A673 (cell line): Measurements from ENCODE around the gene OR2A1. TPM values are rescaled to one million over a fixed set of nuclear protein-coding genes. Genes with fewer than 3 reads are reported as not detected.
"Not testable (repeated sequence)": the region's sequence is repeated elsewhere in the genome, so short reads cannot be mapped to it uniquely, and the experiment has no call there.

Experiments
- BruUV-seq: library from RNA; stranded (reverse); fragments of 400-500 nt; replicated peaks from 2 replicates; lab custom pipeline; 2021; lab: Mats Ljungman, UMichigan
- CTCF ChIA-PET: fragments of 300-600 bp; sonication (Branson Sonifier 250); formaldehyde crosslinking; loops from one replicate; lab custom pipeline; 2022; ENCODE audit warnings: antibody characterized with exemption; lab: Charles Lee
- POLR2A ChIA-PET: fragments of 300-600 bp; sonication (Branson Sonifier 250); formaldehyde crosslinking; loops from one replicate; lab custom pipeline; 2022; ENCODE audit warnings: antibody characterized with exemption; ENCODE audit not compliant: low non-redundant PET; lab: Charles Lee
- DNase-seq: peaks from one replicate; pipeline ENCODE4 v3.0.0-alpha.2; 2015; ENCODE audit warnings: low spot score
- H3K27ac ChIP-seq: fragments of 200-600 bp; sonication (generic); 2 replicates; pipeline ENCODE4 v1.5.1; 2016; ENCODE audit warnings: mixed run types, low read depth, mild to moderate bottlenecking, mixed read lengths, antibody characterized with exemption, low read length; ENCODE audit not compliant: poor library complexity, severe bottlenecking
- H3K27me3 ChIP-seq: fragments of 200-600 bp; sonication (generic); replicated peaks from 2 replicates; pipeline ENCODE4 v1.6.1; 2017; ENCODE audit warnings: mixed run types, low read depth, mild to moderate bottlenecking, mixed read lengths, antibody characterized with exemption, low read length; ENCODE audit not compliant: insufficient read depth, poor library complexity
- H3K36me3 ChIP-seq: fragments of 200-600 bp; sonication (generic); 2 replicates; pipeline ENCODE4 v1.6.1; 2016; ENCODE audit warnings: mixed run types, mild to moderate bottlenecking, mixed read lengths, antibody characterized with exemption, low read length; ENCODE audit not compliant: insufficient read depth, poor library complexity, severe bottlenecking
- H3K4me1 ChIP-seq: fragments of 200-600 bp; sonication (generic); 2 replicates; pipeline ENCODE4 v1.6.1; 2017; ENCODE audit warnings: mixed run types, mild to moderate bottlenecking, mixed read lengths, antibody characterized with exemption, low read length; ENCODE audit not compliant: insufficient read depth, poor library complexity, severe bottlenecking
- H3K4me3 ChIP-seq: fragments of 200-600 bp; sonication (generic); 2 replicates; pipeline ENCODE4 v1.5.1; 2016; ENCODE audit warnings: low read depth, mixed run types, mild to moderate bottlenecking, mixed read lengths, low read length; ENCODE audit not compliant: poor library complexity, severe bottlenecking
- H3K9me3 ChIP-seq: fragments of 200-600 bp; sonication (generic); 2 replicates; pipeline ENCODE4 v1.6.1; 2016; ENCODE audit warnings: mixed run types, low read depth, mild to moderate bottlenecking, mixed read lengths, antibody characterized with exemption, low read length; ENCODE audit not compliant: poor library complexity, severe bottlenecking
- intact Hi-C: fragments of 100-400 bp; cut with micrococcal nuclease; formaldehyde crosslinking; loops from one replicate; pipeline ENCODE4 v1.10.0; 2022; ENCODE audit not compliant: unreplicated experiment
- total RNA-seq: library from RNA; stranded (reverse); gene quantifications from 2 replicates; pipeline ENCODE4 v1.2.3, GENCODE V29; 2021

OR2A1 gene
- total RNA-seq, 1 experiment from 2014 or later: 0.60 TPM

DNA sequence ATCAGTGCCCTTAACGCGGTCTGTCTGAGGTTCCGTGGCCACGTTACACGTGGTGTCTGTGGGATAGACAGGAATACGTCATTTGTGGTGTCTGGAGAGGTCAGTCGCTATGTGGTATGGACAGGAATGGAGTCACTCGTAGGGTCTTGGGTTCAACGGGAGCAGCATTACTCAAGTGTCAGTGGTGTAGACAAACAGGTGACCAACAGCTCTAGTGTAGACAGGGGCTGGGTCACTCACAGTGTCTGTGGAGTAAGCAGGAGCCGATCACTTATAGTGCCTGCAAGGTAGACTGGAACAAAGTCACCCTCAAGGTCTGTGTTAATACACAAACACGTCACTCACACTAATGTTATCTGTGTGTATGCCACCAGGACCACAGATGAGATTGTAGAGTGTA, 44.6 kb downstream of the OR2A1 start:
- CTCF ChIA-PET, H3K27me3 ChIP-seq, POLR2A ChIA-PET, DNase-seq, H3K9me3 ChIP-seq, H3K4me1 ChIP-seq, BruUV-seq, H3K4me3 ChIP-seq, intact Hi-C loops, H3K36me3 ChIP-seq, H3K27ac ChIP-seq: not testable (repeated sequence)

DNA sequence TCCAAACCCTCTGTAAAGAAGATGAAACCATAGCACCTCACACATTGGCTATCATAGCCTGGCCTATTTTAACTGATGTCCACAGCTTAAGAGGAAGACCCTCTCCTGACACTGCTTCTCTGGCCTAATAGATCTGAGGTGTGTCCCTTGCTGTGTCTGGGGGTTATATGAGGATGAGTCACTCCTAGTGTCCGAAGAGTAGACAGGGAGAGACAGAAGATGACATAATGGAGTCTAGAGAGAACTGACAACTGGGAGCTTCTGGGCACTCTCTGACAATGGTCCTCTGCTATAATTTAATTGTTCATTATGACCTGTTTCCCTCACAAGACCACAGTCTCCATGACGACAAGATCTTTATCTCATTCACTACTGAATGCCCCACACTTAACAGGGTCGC, 49.8 kb downstream of the OR2A1 start:
- H3K27me3 ChIP-seq, CTCF ChIA-PET, intact Hi-C loops, POLR2A ChIA-PET, H3K27ac ChIP-seq, BruUV-seq, H3K4me3 ChIP-seq, H3K4me1 ChIP-seq, H3K36me3 ChIP-seq, H3K9me3 ChIP-seq, DNase-seq: not testable (repeated sequence)

DNA sequence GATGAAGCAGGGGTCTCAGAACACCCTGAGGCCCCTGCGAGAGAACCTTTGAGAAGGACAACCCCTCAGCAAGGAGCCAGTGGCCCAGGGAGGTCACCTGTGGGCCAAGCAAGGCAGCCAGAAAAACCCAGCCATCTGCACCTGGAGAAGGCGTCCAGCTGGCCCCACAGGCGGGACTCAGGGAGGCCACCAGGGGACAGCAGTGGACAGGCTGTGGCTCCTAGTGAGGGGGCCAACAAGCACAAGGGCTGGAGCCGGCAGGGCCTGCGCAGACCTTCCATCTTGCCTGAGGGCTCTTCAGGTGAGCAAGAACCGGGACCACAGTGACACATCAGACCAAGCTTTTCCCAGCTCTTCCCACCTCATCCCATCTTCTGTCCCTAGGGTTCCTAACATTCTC, 53.3 kb downstream of the OR2A1 start:
- H3K27me3 ChIP-seq, H3K4me1 ChIP-seq, POLR2A ChIA-PET, CTCF ChIA-PET, H3K36me3 ChIP-seq, BruUV-seq, DNase-seq, intact Hi-C loops, H3K4me3 ChIP-seq, H3K27ac ChIP-seq, H3K9me3 ChIP-seq: not testable (repeated sequence)

DNA sequence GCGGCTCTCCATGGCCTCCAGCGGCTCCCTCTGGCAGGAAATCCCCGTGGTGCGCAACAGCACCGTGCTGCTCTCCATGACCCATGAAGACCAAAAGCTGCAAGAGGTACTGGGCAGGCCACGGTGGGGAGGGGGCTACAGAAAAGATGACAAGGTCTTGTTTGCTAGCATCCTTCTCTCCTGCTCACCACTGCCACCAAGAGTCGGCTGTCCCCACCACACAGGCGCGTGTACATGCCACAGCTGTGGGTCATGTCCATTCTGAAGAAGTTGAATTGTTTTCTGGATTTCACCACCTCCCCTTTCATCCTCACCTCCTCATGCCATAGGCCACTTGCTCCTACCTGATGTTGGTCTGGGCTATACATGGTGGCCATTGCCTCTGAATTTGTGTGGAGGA, 55.0 kb downstream of the OR2A1 start:
- BruUV-seq, H3K9me3 ChIP-seq, POLR2A ChIA-PET: not testable (repeated sequence)

DNA sequence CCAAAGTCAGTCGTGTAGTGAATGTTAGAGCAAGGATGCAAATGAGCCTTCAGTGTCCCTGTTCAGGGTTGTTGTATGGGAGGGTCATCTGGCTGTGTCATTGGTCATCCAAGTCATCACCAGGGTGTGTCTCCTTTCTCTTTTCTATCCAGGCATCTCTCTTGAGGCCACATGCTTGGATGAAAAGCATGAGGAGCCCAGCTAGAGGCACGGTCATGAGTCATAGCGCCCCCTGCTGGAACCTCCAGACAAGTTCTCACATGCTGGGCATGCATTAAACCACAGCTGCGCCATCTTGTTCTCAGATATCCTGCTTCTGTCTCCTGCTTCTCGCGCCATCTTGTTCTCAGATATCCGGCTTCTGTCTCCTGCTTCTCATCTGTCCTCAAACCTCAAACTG, 57.0 kb downstream of the OR2A1 start:
- H3K27me3 ChIP-seq, H3K4me3 ChIP-seq, CTCF ChIA-PET, H3K4me1 ChIP-seq, H3K27ac ChIP-seq, DNase-seq, BruUV-seq, intact Hi-C loops, POLR2A ChIA-PET, H3K36me3 ChIP-seq, H3K9me3 ChIP-seq: not testable (repeated sequence)

More for the DNA sequence above, 55.0 kb downstream of the OR2A1 start:
- H3K27ac ChIP-seq, CTCF ChIA-PET, intact Hi-C loops, DNase-seq, H3K36me3 ChIP-seq, H3K27me3 ChIP-seq, H3K4me3 ChIP-seq, H3K4me1 ChIP-seq: not testable (repeated sequence)

Other genes with a start within 250 kb of the OR2A1 start
- gene OR2A25, start 242.6 kb upstream of the OR2A1 start, total RNA-seq: not detected in 2 replicates
- gene OR2A12, start 226.1 kb upstream of the OR2A1 start, total RNA-seq: not detected in 2 replicates
- not detected in 2 replicates for gene OR2A2, start 202.8 kb upstream of the OR2A1 start, total RNA-seq
- gene OR2A14, start 189.2 kb upstream of the OR2A1 start, total RNA-seq: not detected in 2 replicates
- not detected in 2 replicates for gene CTAGE4, start 129.0 kb upstream of the OR2A1 start, total RNA-seq
- 3.5 and 4.6 TPM in 2 replicates for gene ARHGEF35, start 116.6 kb upstream of the OR2A1 start, total RNA-seq
- gene OR2A42, start 72.8 kb upstream of the OR2A1 start, total RNA-seq: 0.21 and 0.37 TPM in 2 replicates
- 1.2 and 2.0 TPM in 2 replicates for gene OR2A7, start 47.6 kb upstream of the OR2A1 start, total RNA-seq
- gene CTAGE8, start 43.1 kb upstream of the OR2A1 start, total RNA-seq: 2.1 and 2.8 TPM in 2 replicates
- gene ARHGEF5, start 43.0 kb downstream of the OR2A1 start, total RNA-seq: 9.3 and 9.5 TPM in 2 replicates
- gene NOBOX, start 91.3 kb downstream of the OR2A1 start, total RNA-seq: not detected in 2 replicates